GM10266 (cell line): Measurements from ENCODE around the gene POLR2E.
A peak's percentile ranks its signal among the peaks of the same experiment; 100 is the strongest.
"Not testable (repeated sequence)": the region's sequence is repeated elsewhere in the genome, so short reads cannot be mapped to it uniquely, and the experiment has no call there.

Experiments
- DNase-seq: peaks from one replicate; pipeline ENCODE4 v3.0.0; 2012; ENCODE audit errors: extremely low spot score
- TF ChIP-seq, protein P1 (sequence below): IDR thresholded peaks from 2 replicates; pipeline ENCODE4 v1.5.1; 2012; ENCODE audit warnings: mild to moderate bottlenecking, low read depth; ENCODE audit not compliant: control insufficient read depth, insufficient read depth; ENCODE audit errors: missing control alignments

Gene POLR2E

DNA sequence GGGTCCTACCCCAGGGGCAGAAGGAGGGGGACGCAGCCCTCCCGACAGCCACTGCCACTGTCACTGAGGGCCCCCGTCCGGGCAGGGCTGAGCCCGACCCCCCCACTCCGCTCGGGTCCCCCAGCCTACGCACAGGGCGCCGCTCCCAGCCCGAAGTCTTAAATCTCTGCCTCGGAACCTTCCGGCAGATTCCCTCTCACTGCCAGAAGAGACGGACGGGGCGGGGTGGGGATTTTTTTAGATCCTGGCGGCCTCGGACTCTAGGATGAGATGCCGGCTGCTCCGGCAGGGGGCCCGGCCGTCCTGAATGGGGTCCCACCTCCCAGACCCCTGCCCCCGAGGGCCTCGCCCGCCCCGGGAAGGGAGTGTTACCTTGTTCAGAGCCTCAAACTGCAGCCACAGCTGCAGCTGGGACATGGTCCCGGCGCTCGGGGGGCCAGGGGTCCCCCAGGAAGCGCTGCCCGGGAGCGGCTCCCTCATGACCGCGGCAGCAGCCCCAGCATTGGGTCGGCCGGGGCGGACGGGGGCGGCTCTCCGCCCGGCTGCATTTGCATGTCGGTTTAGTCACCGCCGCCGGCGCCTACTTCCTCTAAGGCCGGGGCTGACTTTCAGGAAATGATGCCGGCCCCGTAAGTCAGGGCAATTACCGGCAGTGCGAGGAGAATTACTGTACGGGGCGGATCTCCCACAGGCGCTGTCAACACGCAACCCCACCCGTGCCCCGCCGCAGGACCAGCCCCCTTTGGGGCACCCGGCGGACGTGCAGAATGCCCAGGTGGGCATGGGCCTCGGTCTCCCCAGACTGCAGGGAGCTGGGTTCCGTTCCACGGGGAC is 36.8 kb upstream of the POLR2E start:
- DNase-seq = peak; percentile 91

DNA sequence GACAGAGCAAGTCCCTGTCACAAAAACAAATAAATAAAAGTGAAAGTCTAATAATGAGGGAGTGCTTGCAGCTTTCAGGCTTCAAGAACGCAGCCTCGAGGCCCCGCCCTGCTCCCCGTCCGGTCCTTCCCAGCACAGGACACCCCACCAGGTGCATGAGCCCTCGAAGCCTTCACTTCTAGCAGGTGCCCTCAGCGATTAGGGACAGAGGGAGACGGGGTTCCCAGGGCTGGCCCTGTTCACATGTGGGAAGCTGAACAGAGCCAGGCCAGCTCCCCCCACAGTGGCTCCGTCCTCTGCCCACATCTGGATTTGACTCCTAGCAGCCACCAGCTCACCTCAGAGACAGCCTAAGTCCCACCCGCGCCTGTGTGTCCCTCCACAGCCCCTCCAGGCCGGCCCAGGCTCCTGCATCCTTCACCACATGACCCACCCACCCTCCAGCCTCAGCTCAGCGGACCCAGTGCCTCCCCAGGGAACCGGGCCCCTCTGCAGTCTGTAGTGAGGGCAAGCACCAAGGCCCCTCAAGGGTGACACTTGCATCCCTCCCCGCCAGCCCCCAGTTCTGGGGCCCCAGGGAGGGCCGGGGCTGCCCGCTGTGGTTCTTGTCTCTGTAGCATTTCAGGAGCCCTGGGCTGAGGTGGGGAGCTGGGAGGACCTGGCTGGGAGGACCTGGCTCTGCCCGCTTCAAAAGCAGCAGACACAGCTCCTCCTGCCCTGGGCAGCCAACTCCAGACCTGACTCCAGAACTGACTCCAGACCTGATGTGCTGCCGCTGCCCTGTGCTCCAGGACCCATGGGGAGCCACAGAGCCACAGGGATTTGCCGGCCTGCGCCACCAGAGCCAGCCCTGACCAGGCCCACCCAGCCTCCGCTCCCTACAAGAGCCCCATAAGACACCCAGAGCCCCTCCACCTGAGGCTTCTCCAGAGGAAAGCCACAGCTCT is 35.9 kb upstream of the POLR2E start:
- no peak for DNase-seq
- TF ChIP-seq, protein P1, sequence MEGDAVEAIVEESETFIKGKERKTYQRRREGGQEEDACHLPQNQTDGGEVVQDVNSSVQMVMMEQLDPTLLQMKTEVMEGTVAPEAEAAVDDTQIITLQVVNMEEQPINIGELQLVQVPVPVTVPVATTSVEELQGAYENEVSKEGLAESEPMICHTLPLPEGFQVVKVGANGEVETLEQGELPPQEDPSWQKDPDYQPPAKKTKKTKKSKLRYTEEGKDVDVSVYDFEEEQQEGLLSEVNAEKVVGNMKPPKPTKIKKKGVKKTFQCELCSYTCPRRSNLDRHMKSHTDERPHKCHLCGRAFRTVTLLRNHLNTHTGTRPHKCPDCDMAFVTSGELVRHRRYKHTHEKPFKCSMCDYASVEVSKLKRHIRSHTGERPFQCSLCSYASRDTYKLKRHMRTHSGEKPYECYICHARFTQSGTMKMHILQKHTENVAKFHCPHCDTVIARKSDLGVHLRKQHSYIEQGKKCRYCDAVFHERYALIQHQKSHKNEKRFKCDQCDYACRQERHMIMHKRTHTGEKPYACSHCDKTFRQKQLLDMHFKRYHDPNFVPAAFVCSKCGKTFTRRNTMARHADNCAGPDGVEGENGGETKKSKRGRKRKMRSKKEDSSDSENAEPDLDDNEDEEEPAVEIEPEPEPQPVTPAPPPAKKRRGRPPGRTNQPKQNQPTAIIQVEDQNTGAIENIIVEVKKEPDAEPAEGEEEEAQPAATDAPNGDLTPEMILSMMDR = no peak

More for the DNA sequence above, 36.8 kb upstream of the POLR2E start:
- TF ChIP-seq, protein P1 = no peak

DNA sequence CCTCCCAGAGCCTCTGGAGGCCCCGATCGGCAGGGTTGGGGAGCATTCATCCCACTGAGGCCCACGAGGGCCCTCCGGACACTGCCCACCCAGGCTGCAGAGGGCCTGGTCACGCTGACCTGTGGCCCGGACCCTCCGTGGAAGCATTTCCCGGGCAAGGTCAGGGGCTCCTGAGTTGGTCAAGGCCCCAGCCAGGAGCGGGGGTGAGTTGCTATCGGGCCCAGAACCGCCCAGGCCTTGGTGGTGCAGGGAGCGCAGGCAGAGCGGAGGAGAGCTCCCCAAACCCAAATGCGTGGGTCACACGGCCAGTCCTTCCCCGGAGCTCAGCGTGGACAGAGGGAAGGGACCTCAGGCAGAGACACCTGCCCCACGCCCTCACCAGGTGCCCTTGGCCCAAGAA is 34.4 kb upstream of the POLR2E start:
- TF ChIP-seq, protein P1 = no peak
- DNase-seq = no peak

DNA sequence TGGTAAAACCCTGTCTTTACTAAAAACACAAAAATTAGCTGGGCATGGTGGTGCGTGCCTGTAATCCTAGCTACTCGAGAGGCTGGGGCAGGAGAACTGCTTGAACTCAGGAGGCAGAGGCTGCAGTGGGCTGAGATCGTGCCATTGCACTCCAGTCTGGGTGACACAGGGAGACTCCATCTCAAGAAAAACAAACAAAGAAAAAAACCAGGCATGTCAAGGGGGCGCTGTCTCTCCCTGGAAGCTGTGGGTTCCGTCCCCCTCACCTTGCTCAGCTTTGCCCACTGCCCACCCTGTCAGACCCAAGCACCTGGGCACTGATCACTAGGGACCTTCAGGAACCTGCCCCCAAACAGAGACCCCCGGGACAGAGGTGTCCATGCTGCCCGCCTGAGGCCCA is 33.9 kb upstream of the POLR2E start:
- DNase-seq = not testable (repeated sequence)

DNA sequence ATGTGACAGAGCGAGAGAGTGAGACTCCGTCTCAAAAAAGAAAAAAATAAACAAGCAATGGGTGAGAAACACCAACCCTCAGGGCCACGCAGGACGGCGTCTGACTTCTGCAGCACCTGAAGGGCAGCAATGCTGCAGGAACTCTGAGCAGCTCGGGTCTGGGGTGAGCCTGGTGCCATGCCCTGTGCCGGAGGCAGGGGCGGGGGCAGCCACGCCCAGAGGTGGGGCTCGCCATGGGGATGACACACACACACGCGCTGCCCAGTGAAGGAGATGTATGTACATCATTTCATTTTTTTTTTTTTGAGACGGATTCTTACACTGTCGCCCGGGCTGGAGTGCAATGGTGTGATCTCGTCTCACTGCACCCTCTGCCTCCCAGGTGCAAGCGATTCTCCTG is 32.9 kb upstream of the POLR2E start:
- DNase-seq = no peak
- TF ChIP-seq, protein P1 = no peak

DNA sequence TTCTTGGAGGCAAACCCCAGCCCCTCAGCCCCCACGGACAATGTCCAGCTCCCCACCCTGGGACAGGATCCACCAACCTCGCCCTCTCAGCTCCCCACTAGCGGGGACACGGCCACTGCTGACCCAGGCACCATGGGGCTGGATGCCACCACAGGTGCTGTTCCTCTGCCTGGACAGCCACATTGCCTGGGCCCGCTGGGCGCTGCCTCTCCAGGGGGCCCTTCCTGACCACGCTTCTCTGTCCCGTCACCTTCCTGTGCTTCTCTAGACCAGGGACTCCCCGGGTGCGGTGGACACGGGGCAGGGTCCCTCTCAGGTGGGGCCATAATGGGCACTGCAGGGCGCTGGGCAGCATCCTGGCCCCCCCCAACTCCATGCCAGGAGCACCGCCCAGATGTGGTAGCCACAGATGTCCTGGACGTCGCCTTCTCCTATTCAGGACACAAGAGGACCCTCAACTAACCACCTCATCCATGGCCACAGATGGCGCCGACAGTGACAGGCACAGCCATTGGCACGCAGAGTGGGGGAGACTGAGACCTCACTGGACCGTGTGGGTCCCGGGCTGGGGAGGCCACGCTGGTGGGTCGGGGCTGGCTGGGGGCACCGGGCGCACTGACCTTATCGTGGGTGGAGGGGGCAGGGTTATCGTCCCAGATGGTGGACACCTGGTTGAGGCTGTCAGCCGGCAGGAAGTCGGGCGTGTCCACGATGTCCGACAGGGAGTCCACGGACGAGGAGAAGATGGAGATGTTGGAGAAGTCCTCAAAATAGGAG is 32.0 kb upstream of the POLR2E start:
- TF ChIP-seq, protein P1 = no peak
- DNase-seq = no peak
